HG03354 (cell line): Measurements from ENCODE around the gene RUSC2.
"Not testable (repeated sequence)": the region's sequence is repeated elsewhere in the genome, so short reads cannot be mapped to it uniquely, and the experiment has no call there.

Experiments used
- ATAC-seq: cut with Tn5 transposase; IDR thresholded peaks from one replicate; pipeline ENCODE4 v1.9.1; 2021; ENCODE audit warnings: mild to moderate bottlenecking; ENCODE audit not compliant: unreplicated experiment, poor library complexity, severe bottlenecking

RUSC2 gene

DNA sequence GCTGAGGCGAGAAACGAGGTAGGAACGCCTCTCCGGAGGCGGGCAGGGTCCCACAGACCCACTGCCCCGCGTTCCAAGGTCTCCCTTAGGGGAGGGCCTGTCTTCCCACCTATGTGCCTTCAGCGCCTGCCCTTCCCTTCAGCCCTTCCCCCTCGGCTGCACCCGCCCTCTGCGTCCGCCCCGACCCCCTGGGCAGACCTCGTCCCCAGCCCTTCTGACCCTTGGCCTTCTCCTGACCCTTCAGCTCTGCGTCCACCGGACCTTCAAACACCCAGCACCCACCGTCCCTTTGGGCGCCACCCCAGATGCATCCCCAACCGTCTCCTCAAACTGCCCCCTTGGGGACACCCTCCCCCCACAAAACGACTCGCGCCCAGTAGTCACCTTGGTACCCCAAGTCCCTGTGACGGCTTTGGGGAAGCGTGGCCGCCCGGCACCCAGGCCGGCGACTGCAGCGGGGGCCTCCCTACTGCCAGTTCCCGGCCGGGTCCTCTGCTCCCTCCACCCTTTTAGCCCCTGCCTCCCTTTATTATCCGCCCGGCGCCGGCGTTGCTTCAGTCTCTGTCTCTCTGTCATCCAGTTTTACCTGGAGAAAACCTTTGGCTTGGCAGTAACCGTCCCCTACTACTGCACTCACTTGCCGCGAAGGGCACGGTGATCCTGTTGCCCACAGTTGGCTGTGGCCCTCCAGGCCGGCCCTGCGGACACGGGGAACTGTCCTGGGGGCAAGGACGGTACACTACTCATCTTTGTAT, 421 bp downstream of the RUSC2 start:
- no peak for ATAC-seq

DNA sequence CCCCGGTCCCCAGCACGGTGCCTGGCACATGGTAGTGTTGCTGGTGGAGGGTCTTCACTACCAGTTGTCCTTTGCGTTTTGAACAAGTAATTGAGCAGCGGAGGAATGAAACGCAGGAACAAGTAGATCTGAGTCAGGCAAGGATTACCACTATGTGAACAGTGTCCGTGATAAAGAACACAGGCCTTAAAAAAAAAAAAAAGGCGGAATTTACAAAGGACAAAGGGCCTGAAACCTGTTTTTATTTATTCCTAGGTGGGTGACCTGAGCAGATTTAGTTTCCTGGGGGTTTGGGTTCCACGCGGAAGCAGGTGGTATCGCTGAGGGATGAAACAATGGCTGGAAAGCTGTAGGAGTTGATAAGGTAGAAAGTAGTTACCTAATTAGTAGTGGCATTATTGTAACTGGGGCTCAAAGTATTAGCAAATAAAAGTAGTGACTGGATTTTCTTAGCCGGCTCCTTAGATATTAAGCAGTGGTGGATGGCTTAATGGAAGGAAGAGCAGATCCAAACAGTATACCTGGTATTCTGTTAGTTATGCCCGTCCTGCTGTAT, 1.1 kb downstream of the RUSC2 start:
- no peak for ATAC-seq

DNA sequence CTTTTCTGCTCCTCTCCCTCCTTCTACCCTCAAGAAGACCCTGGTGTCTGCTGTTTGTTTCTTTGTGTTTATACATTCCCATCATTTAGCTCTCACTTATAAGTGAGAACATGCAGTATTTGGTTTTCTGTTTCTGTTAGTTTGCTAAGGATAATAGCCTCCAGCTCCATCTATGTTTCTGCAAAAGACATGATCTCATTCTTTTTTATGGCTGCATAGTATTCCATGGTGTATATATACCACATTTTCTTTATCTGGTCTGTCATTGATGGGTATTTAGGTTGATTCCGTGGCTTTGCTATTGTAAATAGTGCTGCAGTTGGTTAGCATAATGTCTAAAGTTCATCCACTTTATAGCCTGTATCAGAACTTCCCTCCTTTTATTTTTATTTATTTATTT, 3.2 kb downstream of the RUSC2 start:
- ATAC-seq, result not testable (repeated sequence)

DNA sequence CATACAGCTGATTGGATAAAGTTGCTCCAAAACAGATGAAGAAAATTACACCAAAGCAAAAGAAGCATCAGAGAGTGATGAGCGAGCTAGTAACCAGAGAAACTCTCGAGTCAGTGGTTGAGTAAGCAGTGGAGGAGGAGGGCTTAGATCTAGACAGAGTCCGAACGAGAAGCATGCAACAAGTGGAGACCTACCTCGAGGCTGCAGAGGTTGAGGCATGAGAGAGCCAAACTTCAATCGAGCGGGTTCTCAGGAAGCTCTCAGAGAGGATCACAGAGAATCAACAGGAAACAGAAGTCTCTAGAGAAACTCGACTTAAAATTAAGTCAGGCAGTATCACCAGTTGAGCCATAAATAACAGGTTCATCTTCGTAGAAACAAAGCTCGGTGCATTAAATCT, 6.1 kb downstream of the RUSC2 start:
- no peak for ATAC-seq

DNA sequence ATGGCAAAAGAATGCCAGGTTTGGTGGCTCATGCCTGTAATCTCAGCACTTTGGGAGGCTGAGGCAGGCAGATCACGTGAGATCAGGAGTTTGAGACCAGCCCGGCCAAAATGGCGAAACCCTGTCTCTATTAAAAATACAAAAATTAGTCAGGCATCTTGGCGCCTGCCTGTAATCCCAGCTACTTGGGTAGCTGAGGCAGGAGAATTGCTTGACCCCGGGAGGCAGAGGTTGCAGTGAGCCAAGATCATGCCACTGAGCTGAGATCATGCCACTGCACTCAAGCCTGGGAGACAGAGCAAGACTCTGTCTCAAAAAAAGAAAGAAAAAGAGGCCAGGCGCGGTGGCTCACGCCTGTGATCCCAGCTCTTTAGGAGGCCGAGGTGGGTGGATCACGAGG, 8.3 kb downstream of the RUSC2 start:
- ATAC-seq, result not testable (repeated sequence)

DNA sequence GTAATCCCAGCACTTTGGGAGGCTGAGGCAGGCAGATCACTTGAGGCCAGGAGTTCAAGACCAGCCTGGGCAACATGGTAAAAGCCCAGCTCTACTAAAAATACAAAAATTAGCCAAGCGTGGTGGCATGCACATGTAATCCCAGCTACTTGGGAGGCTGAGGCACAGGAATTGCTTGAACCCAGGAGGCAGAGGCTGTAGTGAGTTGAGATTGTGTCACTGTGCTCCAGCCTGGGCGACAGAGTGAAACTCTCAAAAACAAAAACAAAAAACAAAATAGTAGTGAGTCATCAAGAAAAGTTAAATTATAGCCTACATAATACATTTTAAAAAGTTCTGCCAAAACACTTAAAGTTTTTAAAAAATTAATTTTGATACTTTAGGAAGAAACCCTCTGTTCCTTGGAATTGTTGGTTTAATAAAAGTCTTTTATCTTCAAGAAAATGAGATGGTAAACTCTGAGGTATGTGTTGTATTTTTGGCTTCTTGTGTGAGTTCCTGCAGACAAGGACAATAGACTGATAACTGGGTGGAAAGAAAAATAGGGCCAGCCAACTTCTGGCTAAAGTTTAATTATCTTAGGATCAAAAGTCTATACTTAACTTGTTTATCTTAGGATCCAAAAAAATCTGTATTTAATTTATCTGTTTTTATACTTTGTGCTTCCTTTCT, 9.3 kb downstream of the RUSC2 start:
- no peak for ATAC-seq

DNA sequence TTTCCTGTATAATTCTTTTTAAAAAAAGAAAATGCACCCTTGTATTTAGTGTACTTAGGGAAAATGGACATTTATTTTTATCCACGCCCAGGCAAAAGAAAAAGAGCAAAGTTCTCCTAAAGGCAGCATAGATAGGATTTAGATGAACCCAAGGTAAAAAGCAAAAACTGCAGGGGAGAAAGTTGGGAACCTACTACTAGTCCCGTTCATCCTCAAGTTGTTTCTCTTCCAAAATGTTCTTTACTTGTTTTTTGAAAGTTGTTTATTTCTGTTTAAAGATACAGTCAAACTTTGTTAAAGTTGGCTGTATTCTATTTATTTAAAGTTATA, 9.8 kb downstream of the RUSC2 start:
- no peak for ATAC-seq

DNA sequence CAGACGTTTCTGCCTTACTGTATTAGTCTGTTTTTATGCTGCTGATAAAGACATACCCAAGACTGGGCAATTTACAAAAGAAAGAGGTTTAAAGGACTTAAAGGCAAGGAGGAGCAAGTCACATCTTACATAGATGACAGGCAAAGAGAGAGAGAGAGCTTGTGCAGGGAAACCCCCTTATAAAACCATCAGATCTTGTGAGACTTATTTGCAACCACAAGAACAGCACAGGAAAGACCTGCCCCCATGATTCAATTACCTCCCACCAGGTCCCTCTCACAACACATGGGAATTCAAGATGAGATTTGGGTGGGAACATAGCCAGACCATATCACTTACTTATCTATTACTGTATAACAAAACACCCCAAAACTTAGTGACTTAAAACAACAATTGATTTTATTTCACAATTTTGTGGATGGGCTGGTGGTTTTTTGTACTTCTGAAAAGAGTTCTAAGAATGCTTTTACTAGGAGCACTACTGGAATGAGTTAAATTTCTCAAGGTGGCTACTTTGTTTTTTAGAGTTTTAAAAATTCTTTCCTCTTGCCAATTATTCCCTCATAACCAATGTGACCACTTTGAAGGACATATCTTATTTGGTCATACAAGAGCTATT, 10.3 kb downstream of the RUSC2 start:
- ATAC-seq, result no peak

DNA sequence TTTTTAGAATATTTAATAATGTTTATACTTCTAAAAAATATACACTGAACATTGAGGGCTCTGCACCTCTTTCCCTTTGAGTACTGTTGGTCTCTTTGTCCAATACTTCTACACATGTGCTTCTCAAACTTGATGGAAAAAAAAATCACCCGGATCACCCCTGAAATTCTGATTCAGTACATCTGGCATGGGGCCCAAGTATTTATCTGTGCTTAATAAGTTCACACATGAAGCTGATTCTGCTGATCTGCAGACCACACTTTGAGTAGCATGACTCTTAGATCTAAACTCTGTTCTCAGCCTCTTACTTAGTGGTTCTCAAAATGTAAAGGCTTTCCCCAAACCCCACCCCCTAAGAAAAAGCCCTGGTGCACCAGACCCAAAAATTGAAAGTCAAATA, 12.0 kb downstream of the RUSC2 start:
- ATAC-seq, result no peak

DNA sequence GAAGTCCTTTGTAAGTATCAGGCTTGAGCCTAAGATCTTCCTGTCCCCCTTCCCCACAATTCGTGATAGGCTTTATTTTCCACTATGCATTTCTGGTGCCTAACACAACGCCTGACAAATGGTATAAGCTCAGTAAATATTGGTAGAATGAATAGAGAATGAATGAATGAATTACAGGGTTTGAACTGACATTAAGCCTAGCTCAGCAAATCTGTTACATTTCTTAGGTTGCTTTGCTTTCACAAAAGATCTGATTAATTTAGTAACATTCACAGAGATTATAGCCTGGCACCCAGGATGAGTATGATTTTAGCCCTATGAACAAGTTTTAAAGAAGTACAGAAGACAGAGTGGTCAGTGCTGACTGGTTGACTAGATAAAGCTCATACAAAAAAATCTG, 16.4 kb downstream of the RUSC2 start:
- no peak for ATAC-seq

DNA sequence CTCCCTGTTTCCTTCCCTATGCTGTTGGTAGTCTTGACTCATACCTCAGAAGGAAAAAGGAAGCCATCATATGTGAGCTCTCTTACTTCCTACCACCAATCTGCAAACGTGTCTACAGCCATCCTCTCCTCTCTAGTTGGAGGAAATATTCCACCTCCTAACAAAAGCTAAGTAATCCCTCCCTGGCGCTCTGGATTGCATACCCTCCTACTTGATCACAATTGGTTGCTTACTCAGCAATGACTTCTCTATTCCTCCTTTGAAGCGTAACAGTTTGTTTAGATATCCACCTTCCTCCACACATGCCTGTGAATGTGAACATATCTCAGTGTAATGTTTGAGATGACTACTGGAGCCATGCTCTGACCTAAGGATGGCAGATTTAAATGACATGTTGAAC, 18.2 kb downstream of the RUSC2 start:
- no peak for ATAC-seq

DNA sequence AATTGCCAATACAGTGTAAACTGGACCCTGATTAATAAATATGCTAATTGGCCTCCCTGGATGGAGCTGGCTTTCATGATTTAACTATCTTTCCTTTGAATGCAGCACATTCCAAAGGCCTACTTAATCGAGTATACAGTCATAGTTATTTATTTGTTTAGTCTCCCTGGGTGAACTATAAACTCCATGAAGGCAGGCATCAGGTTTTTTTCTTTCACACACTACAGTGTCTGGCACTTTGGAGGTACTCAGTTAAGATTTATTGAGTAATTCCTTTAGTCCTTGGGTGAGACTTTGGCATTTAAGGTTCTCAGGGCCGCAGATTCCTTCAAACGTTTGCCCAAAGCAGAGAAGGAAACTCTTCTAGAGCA, 20.5 kb downstream of the RUSC2 start:
- ATAC-seq, result no peak

DNA sequence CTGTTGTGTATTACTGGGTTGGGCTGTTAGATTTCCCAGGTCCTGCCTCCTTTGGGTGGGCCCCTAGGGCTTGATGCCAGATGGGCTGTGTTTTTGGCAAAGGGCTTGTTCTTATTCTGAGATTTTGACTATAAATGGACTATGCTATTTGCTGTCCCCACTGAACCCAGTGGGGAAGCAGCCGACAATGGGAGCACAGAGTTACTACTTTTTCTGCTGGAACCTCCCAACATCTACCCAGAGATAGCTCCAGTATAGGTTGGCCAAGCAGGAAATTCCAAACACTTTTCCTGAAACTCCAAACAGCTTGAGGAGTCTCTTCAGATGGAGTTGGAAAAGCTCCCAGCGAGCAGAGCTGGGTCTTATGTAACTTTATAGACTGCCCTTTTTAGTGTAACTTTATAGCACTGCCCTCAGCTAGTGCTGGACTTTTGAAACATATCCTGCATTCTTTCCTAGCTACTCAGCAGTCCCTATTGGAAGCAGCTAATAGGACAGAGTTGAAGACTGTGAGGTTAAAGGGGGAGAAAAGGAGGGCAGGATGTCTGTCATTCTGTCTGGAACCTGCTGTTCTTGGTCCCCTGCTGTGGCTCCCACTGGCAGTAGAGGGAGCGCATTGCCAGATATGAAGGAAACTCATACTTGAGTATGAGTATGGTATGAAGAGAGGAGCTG, 21.0 kb downstream of the RUSC2 start:
- no peak for ATAC-seq

DNA sequence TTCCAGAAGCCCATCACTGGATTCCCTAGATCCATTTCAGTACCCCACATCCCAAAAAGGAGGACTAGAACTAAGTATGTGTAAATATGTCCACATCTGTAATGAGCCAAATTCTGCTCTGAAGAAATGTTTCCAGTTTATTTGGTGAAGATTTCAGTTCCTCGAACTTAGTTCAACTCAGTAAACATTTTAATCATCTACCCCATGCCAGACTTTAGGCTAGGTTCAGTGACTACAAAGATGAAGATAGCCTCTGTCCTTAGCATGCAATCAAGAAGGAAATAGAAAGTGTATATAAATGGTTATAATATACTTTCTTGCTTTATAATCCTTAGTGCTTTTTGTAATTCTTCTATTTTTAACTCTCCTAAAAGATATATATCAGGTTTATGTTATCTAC, 21.5 kb downstream of the RUSC2 start:
- no peak for ATAC-seq

DNA sequence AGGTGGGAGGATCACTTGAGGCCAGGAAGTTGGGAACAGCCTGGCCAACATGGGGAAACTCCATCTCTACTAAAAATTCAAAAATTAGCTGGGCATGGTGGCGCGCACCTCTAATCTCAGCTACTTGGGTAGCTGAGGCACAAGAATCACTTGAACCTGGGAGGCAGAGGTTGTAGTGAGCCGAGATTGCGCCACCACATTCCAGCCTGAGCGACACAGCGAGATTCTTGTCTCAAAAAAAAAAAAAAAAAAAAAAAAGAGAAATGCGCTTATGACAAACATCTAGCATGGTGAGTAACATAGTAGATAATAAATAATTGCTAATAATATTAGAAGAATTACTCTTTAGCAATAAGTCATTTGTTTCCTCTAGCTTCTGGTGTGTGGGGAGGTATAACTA, 25.9 kb downstream of the RUSC2 start:
- no peak for ATAC-seq

DNA sequence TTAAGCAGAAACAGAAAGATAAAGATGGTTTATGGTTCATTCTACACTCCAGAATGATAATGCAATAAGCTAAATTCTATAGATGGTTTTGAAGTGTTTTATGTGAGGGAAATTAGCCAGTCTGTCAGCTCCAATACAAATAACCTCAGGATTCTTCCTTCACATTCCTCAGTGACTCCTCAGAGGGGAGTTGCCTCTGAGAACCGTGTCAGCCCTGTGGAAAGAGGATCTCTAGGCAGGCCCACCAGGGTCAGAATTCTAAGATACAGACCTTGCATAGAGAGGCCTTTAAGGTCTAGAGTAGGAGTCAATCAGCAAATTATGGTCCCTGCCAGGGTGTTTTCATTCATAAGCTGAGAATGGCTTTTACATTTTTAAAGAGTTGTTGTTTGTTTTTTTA, 26.6 kb downstream of the RUSC2 start:
- no peak for ATAC-seq

DNA sequence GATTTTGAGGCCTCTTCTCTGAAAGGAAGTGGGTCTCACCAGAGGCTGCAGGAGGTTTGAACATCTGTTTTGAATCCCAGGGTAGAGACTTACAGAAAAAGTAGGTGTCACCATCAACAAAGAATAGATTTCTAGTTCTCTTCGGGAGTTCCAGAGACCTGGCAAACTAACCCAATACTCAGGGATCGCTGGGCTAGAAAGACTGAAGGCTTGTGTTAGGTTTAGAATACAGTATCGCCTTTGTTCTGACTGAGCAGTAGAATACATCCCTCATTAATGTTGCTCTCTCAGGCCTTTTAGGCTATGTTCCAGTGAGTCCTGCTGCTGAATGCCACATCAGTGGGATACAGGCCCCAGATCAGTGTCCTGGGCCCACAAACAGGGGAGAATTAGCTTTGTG, 27.2 kb downstream of the RUSC2 start:
- ATAC-seq, result no peak

DNA sequence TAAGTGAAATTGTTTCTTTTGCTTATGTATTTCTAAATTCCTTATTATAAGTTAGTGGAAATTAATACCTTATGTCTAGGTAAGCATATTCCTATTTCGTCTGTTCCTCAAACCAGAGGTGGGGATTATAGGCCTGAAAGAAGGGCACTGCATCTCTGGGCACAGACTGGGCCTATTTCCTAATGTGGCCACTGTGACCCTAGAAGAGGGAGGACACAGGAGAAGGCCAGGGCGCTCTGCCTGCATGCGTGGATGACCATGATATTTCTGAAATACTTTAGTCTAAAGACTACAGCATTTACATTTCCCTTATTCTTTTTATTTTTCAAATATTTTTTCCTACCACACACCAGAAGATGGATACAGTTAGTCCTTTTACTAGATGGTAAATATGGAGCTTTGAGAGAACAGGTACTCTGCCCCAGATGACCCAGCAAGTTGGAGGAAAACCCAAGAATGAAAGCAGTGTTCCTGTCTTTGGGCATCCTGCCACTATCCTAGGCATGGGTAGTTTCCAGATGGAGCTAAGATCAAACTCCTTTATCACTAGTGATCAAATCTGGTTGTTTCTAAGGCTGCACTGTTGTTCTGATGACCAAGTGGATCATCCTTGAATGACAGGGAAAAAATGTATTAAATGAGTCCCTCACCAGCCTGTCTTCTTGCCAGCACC, 27.8 kb downstream of the RUSC2 start:
- no peak for ATAC-seq

DNA sequence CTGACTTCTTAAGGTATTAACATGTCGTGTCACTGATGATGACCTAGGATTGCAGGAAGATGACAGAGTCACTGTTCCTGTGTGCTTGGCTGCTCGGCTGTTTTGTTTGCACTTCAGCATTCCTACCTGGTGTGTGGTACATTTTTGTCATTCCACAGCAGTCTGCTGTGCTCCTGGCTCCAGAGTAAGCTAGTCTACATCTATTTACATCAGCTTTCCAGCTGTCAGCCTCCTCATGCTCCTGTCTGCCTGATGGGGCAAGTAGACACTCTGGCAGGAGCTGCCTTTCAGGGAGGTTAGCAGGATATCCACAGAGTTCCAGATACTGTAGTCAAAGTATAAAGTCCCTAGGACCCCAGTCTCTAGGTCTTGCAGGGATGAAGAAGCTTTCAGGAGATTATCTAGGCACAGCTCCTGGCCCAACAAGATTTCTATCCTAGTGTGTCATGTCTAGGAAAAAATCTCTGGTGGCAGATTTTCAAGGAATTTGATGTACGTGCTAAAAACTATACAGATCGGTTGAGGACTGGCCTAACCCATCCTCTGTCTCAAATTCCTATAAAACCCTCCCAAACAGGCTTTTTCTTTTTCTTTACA, 28.4 kb downstream of the RUSC2 start:
- ATAC-seq, result no peak
